Neuron (in vitro differentiated cells): ENCODE results near the gene ANGPTL4.
A peak's percentile ranks its signal among the peaks of the same experiment; 100 is the strongest.
"Not testable (repeated sequence)": the region's sequence is repeated elsewhere in the genome, so short reads cannot be mapped to it uniquely, and the experiment has no call there.

Experiments
- H2AFZ ChIP-seq: one replicate; pipeline ENCODE4 v1.6.1; 2013; ENCODE audit warnings: low read depth, mild to moderate bottlenecking, inconsistent platforms, low read length, moderate library complexity
- H3K27me3 ChIP-seq: one replicate; pipeline ENCODE4 v1.6.1; 2013; ENCODE audit warnings: low read length; ENCODE audit not compliant: insufficient read depth
- H3K36me3 ChIP-seq: one replicate; pipeline ENCODE4 v1.6.1; 2013; ENCODE audit warnings: low read length; ENCODE audit not compliant: insufficient read depth
- H3K4me1 ChIP-seq: one replicate; pipeline ENCODE4 v1.6.1; 2013; ENCODE audit warnings: low read length; ENCODE audit not compliant: insufficient read depth
- H3K4me3 ChIP-seq: 2 replicates; pipeline ENCODE4 v1.5.1; 2013; ENCODE audit warnings: mild to moderate bottlenecking, low read length, moderate library complexity
- H3K9me3 ChIP-seq: one replicate; pipeline ENCODE4 v1.6.1; 2013; ENCODE audit warnings: low read length

Gene ANGPTL4

DNA sequence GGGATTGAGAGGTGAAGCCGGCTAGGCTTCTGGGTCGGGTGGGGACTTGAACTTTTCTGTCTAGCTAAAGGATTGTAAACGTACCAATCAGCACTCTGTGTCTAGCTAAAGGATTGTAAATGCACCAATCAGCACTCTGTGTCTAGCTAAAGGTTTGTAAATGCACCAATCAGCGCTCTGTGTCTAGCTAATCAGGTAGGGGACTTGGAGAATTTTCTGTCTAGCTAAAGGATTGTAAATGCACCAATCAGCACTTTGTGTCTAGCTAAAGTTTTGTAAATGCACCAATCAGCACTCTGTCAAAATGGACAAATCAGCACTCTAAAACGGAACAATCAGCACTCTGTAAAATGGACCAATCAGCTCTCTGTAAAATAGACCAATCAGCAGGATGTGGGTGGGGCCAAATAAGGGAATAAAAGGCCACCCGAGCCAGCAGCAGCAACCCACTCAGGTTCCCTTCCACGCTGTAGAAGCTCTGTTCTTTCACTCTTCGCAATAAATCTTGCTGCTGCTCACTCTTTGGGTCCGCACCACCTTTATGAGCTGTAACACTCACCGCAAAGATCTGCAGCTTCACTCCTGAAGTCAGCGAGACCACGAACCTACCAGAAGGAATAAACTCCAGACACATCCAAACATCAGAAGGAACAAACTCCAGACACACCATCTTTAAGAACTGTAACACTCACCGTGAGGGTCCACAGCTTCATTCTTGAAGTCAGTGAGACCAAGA, 15.4 kb downstream of the ANGPTL4 start:
- H3K9me3 ChIP-seq, H2AFZ ChIP-seq, H3K4me1 ChIP-seq, H3K27me3 ChIP-seq, H3K4me3 ChIP-seq, H3K36me3 ChIP-seq: not testable (repeated sequence)

DNA sequence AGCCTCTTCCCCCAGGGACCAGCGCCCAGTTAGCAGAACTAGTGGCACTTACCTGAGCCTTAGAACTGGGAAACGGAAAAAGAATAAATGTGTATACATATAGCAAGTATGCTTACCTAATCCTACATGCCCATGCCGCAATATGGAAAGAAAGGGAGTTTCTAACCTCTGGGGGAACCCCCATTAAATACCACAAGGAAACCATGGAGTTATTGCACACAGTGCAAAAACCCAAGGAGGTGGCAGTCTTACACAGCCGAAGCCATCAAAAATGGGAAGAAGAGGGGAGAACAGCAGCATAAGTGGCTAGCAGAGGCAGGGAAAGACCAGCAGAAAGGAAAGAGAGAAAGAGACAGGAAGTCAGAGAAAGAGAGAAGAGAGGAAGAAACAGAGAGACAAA, 20.6 kb downstream of the ANGPTL4 start:
- not testable (repeated sequence) for H3K4me3 ChIP-seq, H3K4me1 ChIP-seq, H3K9me3 ChIP-seq, H3K36me3 ChIP-seq, H3K27me3 ChIP-seq, H2AFZ ChIP-seq

DNA sequence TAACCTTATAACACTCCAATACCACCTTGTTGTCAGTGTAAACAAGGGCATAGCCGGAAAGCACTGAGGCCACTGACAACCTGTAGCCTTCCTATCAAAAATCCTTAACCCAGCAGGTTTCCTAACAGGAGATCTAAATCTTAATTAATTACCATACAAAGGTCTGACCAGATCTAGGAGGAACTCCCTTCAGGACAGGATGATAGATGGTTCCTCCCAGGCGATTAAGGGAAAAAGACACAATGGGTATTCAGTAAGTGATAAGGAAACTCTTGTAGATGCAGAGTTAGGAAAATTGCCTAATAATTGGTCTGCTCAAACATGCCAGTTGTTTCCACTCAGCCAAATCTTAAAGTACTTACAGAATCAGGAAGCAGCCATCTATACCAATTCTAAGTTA, 21.1 kb downstream of the ANGPTL4 start:
- H3K9me3 ChIP-seq, H3K36me3 ChIP-seq: not testable (repeated sequence)

DNA sequence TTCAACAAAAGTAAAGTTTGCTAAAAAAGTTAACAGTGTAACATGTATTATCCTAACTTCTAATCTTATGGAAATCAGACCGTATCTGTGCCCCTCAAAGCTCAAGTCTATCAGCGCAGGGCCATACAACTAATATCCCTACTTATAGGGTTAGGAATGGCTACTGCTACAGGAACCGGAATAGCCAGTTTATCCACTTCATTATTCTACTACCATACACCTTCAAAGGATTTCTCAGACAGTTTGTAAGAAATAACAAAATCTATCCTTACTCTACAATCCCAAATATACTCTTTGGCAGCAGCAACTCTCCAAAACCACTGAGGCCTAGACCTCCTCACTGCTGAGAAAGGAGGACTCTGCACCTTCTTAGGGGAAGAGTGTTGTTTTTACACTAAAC, 21.6 kb downstream of the ANGPTL4 start:
- H3K4me1 ChIP-seq, H3K36me3 ChIP-seq, H3K9me3 ChIP-seq, H3K4me3 ChIP-seq, H3K27me3 ChIP-seq, H2AFZ ChIP-seq: not testable (repeated sequence)

More for the DNA sequence above, 21.1 kb downstream of the ANGPTL4 start:
- not testable (repeated sequence) for H3K27me3 ChIP-seq, H3K4me3 ChIP-seq, H2AFZ ChIP-seq, H3K4me1 ChIP-seq

DNA sequence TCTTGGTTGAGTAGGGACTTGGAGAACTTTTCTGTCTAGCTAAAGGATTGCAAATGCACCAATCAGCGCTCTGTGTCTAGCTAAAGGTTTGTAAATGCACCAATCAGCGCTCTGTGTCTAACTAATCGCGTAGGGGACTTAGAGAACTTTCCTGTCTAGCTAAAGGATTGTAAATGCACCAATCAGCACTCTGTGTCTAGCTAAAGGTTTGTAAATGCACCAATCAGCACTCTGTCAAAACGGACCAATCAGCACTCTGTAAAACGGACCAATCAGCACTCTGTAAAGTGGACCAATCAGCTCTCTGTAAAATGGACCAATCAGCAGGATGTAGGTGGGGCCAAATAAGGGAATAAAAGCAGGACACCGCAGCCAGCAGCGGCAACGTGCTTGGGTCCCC, 22.5 kb downstream of the ANGPTL4 start:
- H3K36me3 ChIP-seq, H3K9me3 ChIP-seq, H3K4me3 ChIP-seq: not testable (repeated sequence)

DNA sequence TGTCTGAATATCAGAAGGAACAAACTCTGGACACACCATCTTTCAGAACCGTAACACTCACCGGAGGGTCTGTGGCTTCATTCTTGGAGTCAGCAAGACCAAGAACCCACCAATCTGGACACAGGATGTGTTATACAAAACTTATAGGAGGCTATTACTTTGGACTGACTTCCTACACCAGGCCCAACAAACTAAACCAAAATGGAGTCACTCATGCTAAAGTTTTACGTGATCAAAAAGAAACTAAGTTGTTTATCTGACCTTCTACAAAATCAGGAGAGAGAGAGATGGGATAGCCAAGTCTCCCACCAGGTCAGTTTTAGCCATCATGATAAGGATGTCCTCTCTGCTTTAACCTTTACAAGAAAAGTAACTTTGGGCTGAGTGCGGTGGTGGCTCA, 23.0 kb downstream of the ANGPTL4 start:
- Histone ChIP-seq H3K4me1 (peaks cover 11% of the 10 kb centered on the region), H2AFZ (no peak overlapping the region), H3K27me3 (no peaks in the 10 kb centered on the region), H3K9me3 (no peaks in the 10 kb centered on the region), H3K36me3 (no peaks in the 10 kb centered on the region), H3K4me3 (no peak overlapping the region)

More for the DNA sequence above, 22.5 kb downstream of the ANGPTL4 start:
- not testable (repeated sequence) for H2AFZ ChIP-seq, H3K4me1 ChIP-seq, H3K27me3 ChIP-seq

DNA sequence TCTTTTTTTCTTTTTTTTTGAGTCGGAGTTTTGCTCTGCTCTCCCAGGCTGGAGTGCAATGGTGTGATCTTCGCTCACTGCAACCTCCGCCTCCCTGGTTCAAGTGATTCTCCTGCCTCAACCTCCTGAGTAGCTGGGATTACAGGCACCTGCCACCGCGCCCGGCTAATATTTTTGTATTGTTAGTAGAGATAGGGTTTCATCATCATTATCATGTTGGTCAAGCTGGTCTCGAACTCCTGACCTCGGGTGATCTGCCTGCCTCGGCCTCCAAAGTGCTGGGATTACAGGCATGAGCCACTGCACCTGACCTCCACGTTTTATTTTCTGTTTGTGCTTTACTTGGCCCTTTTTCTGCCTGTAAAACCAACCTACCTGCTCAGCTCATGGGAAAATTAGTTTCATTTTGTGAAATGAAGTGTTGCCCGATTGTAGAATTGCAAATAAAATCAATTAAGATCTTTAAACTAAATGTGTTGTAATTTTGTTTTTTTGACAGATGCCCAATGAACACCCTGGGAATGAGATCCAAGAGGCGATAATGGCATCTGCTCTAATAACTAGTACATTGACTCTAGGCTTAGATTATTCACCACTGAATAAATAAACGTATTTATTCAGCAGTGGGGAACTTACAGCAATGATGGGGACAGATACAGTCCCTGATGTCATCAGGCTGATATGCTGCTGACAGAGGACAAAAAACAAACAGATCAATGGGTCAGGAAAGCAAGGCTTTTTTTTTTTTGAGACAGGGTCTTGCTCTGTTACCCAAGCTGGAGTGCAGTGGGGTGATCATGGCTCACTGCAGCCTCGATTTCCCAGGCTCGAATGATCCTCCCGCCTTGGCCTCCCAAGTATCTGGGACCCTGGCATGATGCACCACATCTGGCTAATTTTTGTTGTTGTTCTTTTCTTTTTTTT, 24.0 kb downstream of the ANGPTL4 start:
- H3K27me3 ChIP-seq: no peaks in the 10 kb centered on the region

DNA sequence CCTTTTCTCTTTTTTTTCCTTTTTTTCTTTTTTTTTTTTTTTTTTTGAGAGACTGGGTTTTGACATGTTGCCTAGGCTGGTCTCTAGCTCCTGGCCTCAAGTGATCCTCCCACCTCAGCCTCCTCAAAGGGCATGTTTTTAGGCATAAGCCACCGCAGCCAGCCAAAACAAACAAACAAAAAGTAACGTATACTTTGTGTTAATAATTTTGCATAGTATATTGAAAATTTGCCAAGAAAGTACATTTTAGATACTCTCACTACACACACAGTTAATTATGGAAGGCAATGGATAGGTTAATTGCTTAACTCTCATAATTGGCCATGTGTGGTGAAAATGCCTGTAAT, 24.6 kb downstream of the ANGPTL4 start:
- peaks cover 14% of the 10 kb centered on the region for H3K4me1 ChIP-seq
- no peaks in the 10 kb centered on the region for H3K36me3 ChIP-seq
- H3K27me3 ChIP-seq: no peaks in the 10 kb centered on the region
- H3K4me3 ChIP-seq: no peak overlapping the region
- no peak overlapping the region for H2AFZ ChIP-seq
- no peaks in the 10 kb centered on the region for H3K9me3 ChIP-seq

More for the DNA sequence above, 24.0 kb downstream of the ANGPTL4 start:
- H2AFZ ChIP-seq: no peak overlapping the region
- H3K4me1 ChIP-seq: peaks cover 14% of the 10 kb centered on the region
- H3K9me3 ChIP-seq: no peaks in the 10 kb centered on the region
- no peaks in the 10 kb centered on the region for H3K36me3 ChIP-seq
- H3K4me3 ChIP-seq: no peak overlapping the region

DNA sequence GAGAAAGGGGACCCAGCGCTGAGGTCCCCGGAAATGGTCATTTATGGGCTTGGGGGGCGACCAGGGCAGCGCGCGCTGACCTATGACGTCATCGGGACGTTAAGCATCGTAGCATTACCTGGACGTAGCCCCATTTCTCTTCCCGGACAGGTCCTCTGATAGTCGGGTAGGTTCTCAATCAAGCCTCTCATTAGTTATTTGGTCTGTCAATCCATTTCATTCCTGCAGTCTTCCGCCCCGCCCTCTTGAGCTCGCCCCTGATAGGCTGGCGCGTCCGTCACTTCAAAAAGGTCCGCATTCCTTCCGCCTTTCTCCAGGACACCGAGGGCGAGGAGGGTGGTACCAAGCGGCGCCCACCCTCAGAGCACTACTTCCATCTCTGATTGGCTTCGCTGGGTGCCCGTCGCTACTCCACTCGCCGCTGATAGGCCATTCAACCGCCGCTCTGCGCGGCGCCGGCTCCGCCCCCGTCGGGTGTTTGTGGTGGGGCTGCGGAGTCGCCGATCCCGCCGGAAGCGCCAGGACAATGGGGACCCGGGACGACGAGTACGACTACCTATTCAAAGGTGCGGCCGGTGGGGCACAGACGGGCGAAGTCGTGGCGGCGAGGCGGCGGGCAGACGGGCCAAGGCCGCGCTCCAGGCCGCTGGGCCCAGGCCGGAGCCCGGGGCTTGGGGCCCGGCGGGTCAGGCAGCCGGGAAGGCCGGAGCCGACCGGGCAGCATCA, 26.1 kb downstream of the ANGPTL4 start, which contains the start of gene RAB11B:
TSS of gene RAB11B (plus strand) at position 470 of the 726 bp plus-strand sequence. CDS start at position 527, 57 bp downstream.
- Histone ChIP-seq H2AFZ (peak within 1 kb of the TSS; percentile 19), H3K36me3 (no peaks in the 10 kb centered on the region), H3K9me3 (no peaks in the 10 kb centered on the region), H3K4me1 (peaks cover 14% of the 10 kb centered on the region), H3K27me3 (no peaks in the 10 kb centered on the region), H3K4me3 (peak within 1 kb of the TSS; percentile 89)

DNA sequence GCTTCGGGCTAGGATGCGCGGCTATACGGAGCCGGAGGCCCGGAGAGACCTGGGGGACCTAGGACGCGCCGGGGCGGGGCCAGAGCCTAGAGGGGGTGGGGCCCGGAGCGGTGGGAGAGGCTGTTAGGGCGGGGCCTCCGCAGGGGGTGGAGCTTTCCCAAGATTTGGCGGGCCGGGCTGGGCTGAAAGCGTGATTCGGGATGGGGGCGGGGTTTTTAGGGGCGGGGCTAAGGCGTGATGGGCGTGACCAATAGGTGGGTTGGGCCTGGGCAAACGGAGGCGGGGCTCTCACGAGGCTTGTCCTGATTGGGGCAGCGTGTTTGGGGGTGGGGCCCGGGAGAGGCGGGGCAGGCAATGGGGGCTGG, 26.6 kb downstream of the ANGPTL4 start:
- H3K27me3 ChIP-seq: no peaks in the 10 kb centered on the region
- no peaks in the 10 kb centered on the region for H3K9me3 ChIP-seq

DNA sequence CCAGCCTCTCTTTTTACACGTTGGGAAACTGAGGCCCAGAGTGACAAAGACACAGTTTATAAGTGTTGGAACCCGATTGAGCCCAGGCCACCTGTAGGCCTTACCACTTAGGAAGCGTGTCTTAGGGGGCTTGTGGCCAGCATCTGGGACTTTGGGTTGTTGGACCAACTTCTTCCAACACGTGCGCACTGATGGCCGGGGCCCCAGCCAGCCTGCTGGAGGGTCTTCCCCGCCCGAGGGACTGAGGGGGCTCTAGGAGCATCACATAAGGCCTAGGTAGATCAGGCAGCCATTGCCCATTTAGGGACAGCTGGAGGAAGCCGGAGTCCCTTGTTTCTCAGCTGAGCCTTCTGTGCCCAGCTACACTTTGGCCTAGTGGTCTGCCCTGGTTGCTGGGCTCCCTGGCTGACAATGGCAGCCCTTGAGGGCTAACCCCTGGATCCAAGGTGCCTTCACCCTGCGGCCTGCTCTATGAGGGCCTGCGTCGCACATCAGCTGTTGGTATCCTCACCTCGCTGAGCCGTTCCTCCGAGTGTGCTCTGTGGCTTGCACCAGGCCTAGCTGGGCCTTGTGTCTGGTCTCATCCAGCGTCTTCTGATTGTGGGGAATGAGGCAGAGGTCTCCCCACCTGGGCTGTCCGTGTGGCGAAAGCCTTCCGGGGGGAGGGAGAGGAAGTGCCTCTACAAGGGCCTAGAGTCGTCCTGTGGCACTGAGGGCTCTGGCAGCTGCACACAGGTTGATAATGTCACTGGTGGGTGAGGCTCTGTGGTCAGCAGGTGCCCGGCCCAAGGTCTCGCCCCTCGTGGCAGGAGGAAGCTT, 27.5 kb downstream of the ANGPTL4 start:
- Histone ChIP-seq H3K27me3 (no peaks in the 10 kb centered on the region), H2AFZ (no peak overlapping the region), H3K9me3 (no peaks in the 10 kb centered on the region), H3K4me1 (peaks cover 14% of the 10 kb centered on the region), H3K4me3 (peak overlapping the region; percentile 89), H3K36me3 (no peaks in the 10 kb centered on the region)

More for the DNA sequence above, 26.6 kb downstream of the ANGPTL4 start:
- Histone ChIP-seq H2AFZ (no peak overlapping the region), H3K36me3 (no peaks in the 10 kb centered on the region), H3K4me3 (peak overlapping the region; percentile 89), H3K4me1 (peaks cover 14% of the 10 kb centered on the region)

DNA sequence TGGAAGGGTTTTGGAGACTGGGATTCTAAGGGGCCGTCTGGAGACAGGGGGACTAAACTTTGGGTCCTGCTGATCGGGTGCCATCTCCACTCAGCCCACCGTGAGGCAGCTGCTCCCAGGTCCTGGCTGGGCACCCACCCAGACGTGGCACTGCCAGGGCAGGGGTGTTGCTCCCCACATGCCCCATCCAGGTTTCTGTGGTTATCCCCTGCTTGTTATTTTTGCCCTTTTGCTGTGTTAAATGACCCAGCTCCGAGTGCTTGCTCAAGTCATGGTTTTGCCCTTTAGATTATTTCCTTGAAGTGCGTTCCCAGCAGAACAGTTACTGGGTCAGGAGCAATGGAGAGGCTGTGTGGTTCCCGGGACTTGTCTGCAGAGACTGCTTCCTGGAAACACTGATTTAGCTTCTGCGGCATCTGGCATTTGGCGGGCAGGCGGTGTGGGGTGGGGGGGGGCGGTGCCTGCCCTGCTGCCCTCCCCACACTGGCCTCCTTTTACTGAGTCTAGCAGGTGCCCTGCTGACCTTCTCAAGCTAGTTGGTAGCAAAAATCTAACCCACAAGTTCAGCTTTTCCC, 28.1 kb downstream of the ANGPTL4 start:
- Histone ChIP-seq H3K9me3 (no peaks in the 10 kb centered on the region), H3K4me1 (peaks cover 14% of the 10 kb centered on the region), H2AFZ (no peak overlapping the region), H3K4me3 (no peak overlapping the region), H3K27me3 (no peaks in the 10 kb centered on the region), H3K36me3 (no peaks in the 10 kb centered on the region)
